GM12892 (cell line): ENCODE results near the gene SEPHS2.

Experiments used
- POLR2A ChIP-seq: IDR thresholded peaks from 2 replicates; pipeline ENCODE4 v1.6.1; 2011; ENCODE audit warnings: low read depth, low read length, control low read depth
- POLR2AphosphoS5 ChIP-seq: IDR thresholded peaks from 2 replicates; pipeline ENCODE4 v1.6.1; 2011; ENCODE audit warnings: low read depth, low read length, control low read depth
- TAF1 ChIP-seq: IDR thresholded peaks from 2 replicates; pipeline ENCODE4 v1.6.1; 2011; ENCODE audit warnings: low read depth, mild to moderate bottlenecking, control low read depth, low read length, borderline replicate concordance

- TF ChIP-seq POLR2A (no peak), POLR2AphosphoS5 (no peak), TAF1 (no peak)
Observed at GRCh38 chr16:30457256-30457655, 11.6 kb upstream of the SEPHS2 start.
